Neural cell (in vitro differentiated cells): ENCODE data around the gene HM13. TPM values are rescaled to one million over a fixed set of nuclear protein-coding genes. Genes with fewer than 3 reads are reported as not detected.

ENCODE experiments used
- H2AFZ ChIP-seq: fragments of 200-600, 300-800 bp; sonication (generic), shearing (Covaris generic); 2 replicates; pipeline ENCODE4 v1.6.0; 2014; ENCODE audit warnings: low read depth, mild to moderate bottlenecking, antibody characterized with exemption, low read length, moderate library complexity
- H3F3A ChIP-seq: fragments of 200-600 bp; shearing (Covaris generic); 2 replicates; pipeline ENCODE4 v1.6.1; 2016; ENCODE audit warnings: mild to moderate bottlenecking, moderate library complexity, mixed read lengths, antibody characterized with exemption, low read length; ENCODE audit not compliant: insufficient read depth, poor library complexity, severe bottlenecking
- H3K27ac ChIP-seq: fragments of 200-600, 300-800 bp; sonication (generic), shearing (Covaris generic); 2 replicates; pipeline ENCODE4 v1.5.1; 2014; ENCODE audit warnings: mild to moderate bottlenecking, low read length, moderate library complexity
- H3K27me3 ChIP-seq: fragments of 300-800, 200-600 bp; sonication (generic), shearing (Covaris generic); 2 replicates; pipeline ENCODE4 v1.6.0; 2014; ENCODE audit warnings: mild to moderate bottlenecking, low read depth, low read length, moderate library complexity; ENCODE audit not compliant: insufficient read depth
- H3K36me3 ChIP-seq: fragments of 300-800, 200-600 bp; sonication (generic), shearing (Covaris generic); 2 replicates; pipeline ENCODE4 v1.5.1; 2014; ENCODE audit warnings: mild to moderate bottlenecking, antibody characterized with exemption, low read length, moderate library complexity; ENCODE audit not compliant: insufficient read depth
- H3K4me2 ChIP-seq: fragments of 300-800, 200-600 bp; sonication (generic), shearing (Covaris generic); 2 replicates; pipeline ENCODE4 v1.6.0; 2014; ENCODE audit warnings: mild to moderate bottlenecking, low read length
- H3K4me3 ChIP-seq: fragments of 300-800, 200-600 bp; sonication (generic), shearing (Covaris generic); 2 replicates; pipeline ENCODE4 v1.5.1; 2014; ENCODE audit warnings: mild to moderate bottlenecking, low read length, moderate library complexity
- H3K79me2 ChIP-seq: fragments of 200-600 bp; shearing (Covaris generic); replicated peaks from 2 replicates; pipeline ENCODE4 v1.6.0; 2014; ENCODE audit warnings: mild to moderate bottlenecking, low read length, moderate library complexity; ENCODE audit not compliant: insufficient read depth
- H3K9ac ChIP-seq: fragments of 300-800, 200-600 bp; sonication (generic), shearing (Covaris generic); 2 replicates; pipeline ENCODE4 v1.6.1; 2016; ENCODE audit warnings: mild to moderate bottlenecking, low read length, mixed read lengths
- H3K9me2 ChIP-seq: fragments of 200-600 bp; shearing (Covaris generic); 2 replicates; pipeline ENCODE4 v1.6.1; 2016; ENCODE audit warnings: mild to moderate bottlenecking, low read length, mixed read lengths; ENCODE audit not compliant: insufficient read depth
- H3K9me3 ChIP-seq: fragments of 200-600, 300-800 bp; sonication (generic), shearing (Covaris generic); 2 replicates; pipeline ENCODE4 v1.6.1; 2016; ENCODE audit warnings: mild to moderate bottlenecking, mixed run types, low read length, moderate library complexity, mixed read lengths
- H4K20me1 ChIP-seq: fragments of 200-600 bp; shearing (Covaris generic); 2 replicates; pipeline ENCODE4 v1.6.1; 2016; ENCODE audit warnings: mild to moderate bottlenecking, mixed run types; ENCODE audit not compliant: insufficient read depth
- EP300 ChIP-seq: fragments of 450-650 bp; conservative IDR thresholded peaks from 2 replicates; pipeline ENCODE4 v1.6.1; 2014; ENCODE audit warnings: antibody characterized with exemption, mild to moderate bottlenecking, moderate library complexity; ENCODE audit not compliant: poor library complexity, severe bottlenecking
- EZH2 ChIP-seq: fragments of 200-600, 300-800 bp; shearing (Covaris generic), sonication (generic); IDR thresholded peaks from 2 replicates; pipeline ENCODE4 v1.6.1; 2014; ENCODE audit warnings: antibody characterized with exemption, low read length, borderline replicate concordance, mild to moderate bottlenecking; ENCODE audit not compliant: insufficient read depth, poor library complexity, severe bottlenecking
- MXI1 ChIP-seq: fragments of 450-650 bp; conservative IDR thresholded peaks from 2 replicates; pipeline ENCODE4 v1.6.1; 2014; ENCODE audit warnings: antibody characterized with exemption, mild to moderate bottlenecking; ENCODE audit not compliant: poor library complexity, severe bottlenecking
- POLR2AphosphoS5 ChIP-seq: IDR thresholded peaks from 2 replicates; pipeline ENCODE4 v1.6.1; 2012
- RAD21 ChIP-seq: fragments of 450-650 bp; conservative IDR thresholded peaks from 2 replicates; pipeline ENCODE4 v1.6.1; 2014; ENCODE audit warnings: antibody characterized with exemption, mild to moderate bottlenecking, moderate library complexity
- REST ChIP-seq: IDR thresholded peaks from 2 replicates; pipeline ENCODE4 v1.6.1; 2012; ENCODE audit warnings: borderline replicate concordance
- SMC3 ChIP-seq: fragments of 450-650 bp; conservative IDR thresholded peaks from 2 replicates; pipeline ENCODE4 v1.6.1; 2014; ENCODE audit warnings: antibody characterized with exemption, mild to moderate bottlenecking, moderate library complexity; ENCODE audit not compliant: poor library complexity
- TAF1 ChIP-seq: IDR thresholded peaks from 2 replicates; pipeline ENCODE4 v1.6.1; 2012; ENCODE audit warnings: low read depth
- polyA plus RNA-seq: library from polyadenylated mRNA; depleted of rRNA; stranded (reverse); fragments of >200 nt; gene quantifications from 2 replicates; pipeline ENCODE4 v1.2.3, GENCODE V29; 2014
- TF ChIP-seq, protein P1 (sequence below): fragments of 450-650 bp; IDR thresholded peaks from 2 replicates; pipeline ENCODE4 v1.5.1; 2014; ENCODE audit warnings: antibody characterized with exemption, mild to moderate bottlenecking, moderate library complexity; ENCODE audit not compliant: poor library complexity, severe bottlenecking

Gene HM13
- polyA plus RNA-seq, 1 donor from 2014 or later: 95.4 TPM

DNA sequence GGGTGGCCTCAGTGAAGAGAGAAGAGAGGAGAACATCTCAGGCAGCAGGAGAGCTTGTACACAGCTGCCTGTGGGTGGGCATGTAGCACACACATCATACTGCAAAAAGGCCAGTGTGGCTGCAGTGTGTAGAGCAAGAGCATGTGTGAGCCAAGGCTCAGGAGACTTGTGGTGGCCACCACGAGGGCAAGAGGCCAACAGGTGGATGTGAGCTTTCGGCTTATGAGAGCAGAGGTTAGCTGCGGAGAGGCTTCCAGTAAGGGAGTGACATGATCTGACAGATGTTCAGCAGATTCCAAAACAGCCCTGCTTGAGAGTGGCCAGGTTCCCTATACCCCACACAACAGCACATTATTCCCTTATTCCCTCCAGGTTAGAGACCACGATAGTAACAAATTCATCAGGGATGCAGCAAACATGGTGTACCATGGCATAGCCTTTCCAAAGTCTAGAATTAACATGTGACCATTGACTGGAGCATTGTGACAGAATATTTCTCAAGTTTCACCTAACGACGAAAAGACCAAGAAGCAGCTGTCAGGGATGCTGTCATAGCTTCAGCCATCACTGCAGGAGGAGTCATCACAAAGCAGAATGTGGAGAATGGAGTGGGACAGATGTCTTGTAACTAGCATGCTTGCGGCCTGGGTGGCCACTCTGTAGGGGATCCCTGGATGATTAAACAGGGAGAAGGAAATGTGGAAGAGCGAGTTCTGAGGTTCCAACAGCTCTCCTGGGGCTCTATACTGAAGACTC lies 23.1 kb downstream of the HM13 start:
- TF ChIP-seq POLR2AphosphoS5 (no peak), EZH2 (no peak), RAD21 (no peak), REST (no peak), TAF1 (no peak), MXI1 (no peak), SMC3 (no peak), EP300 (no peak)
- TF ChIP-seq, protein P1, sequence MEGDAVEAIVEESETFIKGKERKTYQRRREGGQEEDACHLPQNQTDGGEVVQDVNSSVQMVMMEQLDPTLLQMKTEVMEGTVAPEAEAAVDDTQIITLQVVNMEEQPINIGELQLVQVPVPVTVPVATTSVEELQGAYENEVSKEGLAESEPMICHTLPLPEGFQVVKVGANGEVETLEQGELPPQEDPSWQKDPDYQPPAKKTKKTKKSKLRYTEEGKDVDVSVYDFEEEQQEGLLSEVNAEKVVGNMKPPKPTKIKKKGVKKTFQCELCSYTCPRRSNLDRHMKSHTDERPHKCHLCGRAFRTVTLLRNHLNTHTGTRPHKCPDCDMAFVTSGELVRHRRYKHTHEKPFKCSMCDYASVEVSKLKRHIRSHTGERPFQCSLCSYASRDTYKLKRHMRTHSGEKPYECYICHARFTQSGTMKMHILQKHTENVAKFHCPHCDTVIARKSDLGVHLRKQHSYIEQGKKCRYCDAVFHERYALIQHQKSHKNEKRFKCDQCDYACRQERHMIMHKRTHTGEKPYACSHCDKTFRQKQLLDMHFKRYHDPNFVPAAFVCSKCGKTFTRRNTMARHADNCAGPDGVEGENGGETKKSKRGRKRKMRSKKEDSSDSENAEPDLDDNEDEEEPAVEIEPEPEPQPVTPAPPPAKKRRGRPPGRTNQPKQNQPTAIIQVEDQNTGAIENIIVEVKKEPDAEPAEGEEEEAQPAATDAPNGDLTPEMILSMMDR: no peak
- Histone ChIP-seq H3K79me2 (no peaks in the 10 kb centered on the region), H4K20me1 (peaks cover 3% of the 10 kb centered on the region), H3K9ac (no peak overlapping the region), H3K4me2 (no peak overlapping the region), H3K36me3 (peaks cover 14% of the 10 kb centered on the region), H3K27ac (no peak overlapping the region), H3F3A (no peaks in the 10 kb centered on the region), H3K27me3 (no peaks in the 10 kb centered on the region), H3K9me3 (no peaks in the 10 kb centered on the region), H3K9me2 (no peaks in the 10 kb centered on the region), H2AFZ (no peak overlapping the region), H3K4me3 (no peak overlapping the region)

DNA sequence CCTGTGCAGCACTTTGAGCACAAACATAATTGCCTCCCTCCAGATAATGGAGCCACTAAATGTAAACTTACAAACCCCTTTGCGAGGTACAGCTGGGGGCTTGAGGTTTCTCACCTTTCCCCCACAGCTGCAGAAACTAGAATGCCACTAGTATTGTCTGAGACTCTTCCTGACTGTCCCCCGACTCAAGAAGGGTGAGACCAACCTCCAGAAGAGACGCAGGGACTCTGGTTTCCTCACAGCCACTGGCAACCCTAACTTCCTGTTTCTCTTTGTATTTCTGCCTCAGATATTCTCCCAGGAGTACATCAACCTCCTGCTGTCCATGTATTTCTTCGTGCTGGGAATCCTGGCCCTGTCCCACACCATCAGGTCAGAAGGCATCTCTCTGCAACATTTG lies 23.6 kb downstream of the HM13 start:
- Histone ChIP-seq H3K36me3 (peaks cover 14% of the 10 kb centered on the region), H3K27me3 (no peaks in the 10 kb centered on the region), H2AFZ (no peak overlapping the region), H3K9me2 (no peaks in the 10 kb centered on the region), H3K4me3 (no peak overlapping the region), H3K9me3 (no peaks in the 10 kb centered on the region), H3F3A (no peaks in the 10 kb centered on the region), H3K4me2 (no peak overlapping the region), H4K20me1 (no peaks in the 10 kb centered on the region), H3K79me2 (no peaks in the 10 kb centered on the region), H3K27ac (no peak overlapping the region), H3K9ac (no peak overlapping the region)
- no peak for TF ChIP-seq POLR2AphosphoS5
- no peak for TF ChIP-seq TAF1
- TF ChIP-seq, protein P1: no peak
- TF ChIP-seq EZH2: no peak
- TF ChIP-seq MXI1: no peak
- TF ChIP-seq REST: no peak
- TF ChIP-seq SMC3: no peak
- no peak for TF ChIP-seq RAD21
- no peak for TF ChIP-seq EP300
